ENCODE results near the gene PFDN1.

The PFDN1 gene

GRCh38 chr5:140328036-140328764 lies 25.3 kb upstream of the PFDN1 start:
- no peak for DNase-seq

- DNase-seq: no peak
These were observed 24.7 kb upstream of the PFDN1 start for GRCh38 chr5:140327589-140327988.

- no peak for DNase-seq
These were observed 22.6 kb upstream of the PFDN1 start for GRCh38 chr5:140325486-140325885.

- DNase-seq: no peak
These were observed 21.8 kb upstream of the PFDN1 start for GRCh38 chr5:140324617-140325241.

GRCh38 chr5:140324041-140324600 lies 21.2 kb upstream of the PFDN1 start:
- no peak for DNase-seq

GRCh38 chr5:140322751-140323731 lies 20.1 kb upstream of the PFDN1 start:
- DNase-seq: no peak

- peak; percentile 16 for DNase-seq
These were observed 18.9 kb upstream of the PFDN1 start for GRCh38 chr5:140321796-140322195.

- DNase-seq: no peak
These were observed 16.9 kb upstream of the PFDN1 start for GRCh38 chr5:140319833-140320232.

GRCh38 chr5:140318792-140319191 lies 15.9 kb upstream of the PFDN1 start:
- DNase-seq: no peak

GRCh38 chr5:140317859-140318258 lies 15.0 kb upstream of the PFDN1 start:
- DNase-seq: no peak

GRCh38 chr5:140312791-140313189 lies 9.9 kb upstream of the PFDN1 start:
- DNase-seq: no peak

- DNase-seq: no peak
These were observed 9.3 kb upstream of the PFDN1 start for GRCh38 chr5:140312067-140312790.

GRCh38 chr5:140311011-140311467 lies 8.1 kb upstream of the PFDN1 start:
- no peak for DNase-seq

- DNase-seq: no peak
These were observed 7.5 kb upstream of the PFDN1 start for GRCh38 chr5:140310434-140310833.

- no peak for DNase-seq
These were observed 6.9 kb upstream of the PFDN1 start for GRCh38 chr5:140309706-140310249.

- no peak for DNase-seq
These were observed 2.6 kb upstream of the PFDN1 start for GRCh38 chr5:140305471-140305870.

- DNase-seq: no peak
These were observed 1.1 kb upstream of the PFDN1 start for GRCh38 chr5:140303966-140304365.

GRCh38 chr5:140301136-140301535 lies 1.8 kb downstream of the PFDN1 start:
- no peak for DNase-seq

- DNase-seq: no peak
These were observed 3.8 kb downstream of the PFDN1 start for GRCh38 chr5:140299056-140299455.

GRCh38 chr5:140298183-140298601 lies 4.7 kb downstream of the PFDN1 start:
- DNase-seq: no peak

- no peak for DNase-seq
These were observed 5.6 kb downstream of the PFDN1 start for GRCh38 chr5:140297283-140297682.

GRCh38 chr5:140296289-140296688 lies 6.6 kb downstream of the PFDN1 start:
- DNase-seq: no peak

Data from CD4-positive, alpha-beta T cell treated with Interleukin-21 for 1 hour (primary cell).